Nephron progenitor cell (in vitro differentiated cells): ENCODE data around the gene CDC42EP1.
"Not testable (repeated sequence)": the region's sequence is repeated elsewhere in the genome, so short reads cannot be mapped to it uniquely, and the experiment has no call there.

Experiments
- DNase-seq: peaks from one replicate; pipeline ENCODE4 v3.0.0; 2021
- H3K27ac Mint-ChIP-seq: 2 replicates; pipeline ENCODE4 v1.8.0; 2021; ENCODE audit warnings: mild to moderate bottlenecking, moderate library complexity, mixed read lengths
- H3K27me3 Mint-ChIP-seq: 2 replicates; pipeline ENCODE4 v1.8.0; 2021; ENCODE audit warnings: mild to moderate bottlenecking, low read depth, mixed read lengths; ENCODE audit not compliant: poor library complexity
- H3K36me3 Mint-ChIP-seq: 2 replicates; pipeline ENCODE4 v1.8.0; 2021; ENCODE audit warnings: low read depth, mixed read lengths
- H3K4me1 Mint-ChIP-seq: 2 replicates; pipeline ENCODE4 v1.8.0; 2021; ENCODE audit warnings: mixed read lengths
- H3K4me3 Mint-ChIP-seq: 2 replicates; pipeline ENCODE4 v1.8.0; 2021; ENCODE audit warnings: mild to moderate bottlenecking, moderate library complexity, mixed read lengths
- H3K9me3 Mint-ChIP-seq: 2 replicates; pipeline ENCODE4 v1.8.0; 2021; ENCODE audit warnings: mild to moderate bottlenecking, moderate library complexity, mixed read lengths
- CTCF ChIP-seq: fragments of 200-600 bp; sonication (generic); IDR thresholded peaks from 2 replicates; pipeline ENCODE4 v1.5.0; 2021; ENCODE audit warnings: antibody characterized with exemption

Gene CDC42EP1

DNA sequence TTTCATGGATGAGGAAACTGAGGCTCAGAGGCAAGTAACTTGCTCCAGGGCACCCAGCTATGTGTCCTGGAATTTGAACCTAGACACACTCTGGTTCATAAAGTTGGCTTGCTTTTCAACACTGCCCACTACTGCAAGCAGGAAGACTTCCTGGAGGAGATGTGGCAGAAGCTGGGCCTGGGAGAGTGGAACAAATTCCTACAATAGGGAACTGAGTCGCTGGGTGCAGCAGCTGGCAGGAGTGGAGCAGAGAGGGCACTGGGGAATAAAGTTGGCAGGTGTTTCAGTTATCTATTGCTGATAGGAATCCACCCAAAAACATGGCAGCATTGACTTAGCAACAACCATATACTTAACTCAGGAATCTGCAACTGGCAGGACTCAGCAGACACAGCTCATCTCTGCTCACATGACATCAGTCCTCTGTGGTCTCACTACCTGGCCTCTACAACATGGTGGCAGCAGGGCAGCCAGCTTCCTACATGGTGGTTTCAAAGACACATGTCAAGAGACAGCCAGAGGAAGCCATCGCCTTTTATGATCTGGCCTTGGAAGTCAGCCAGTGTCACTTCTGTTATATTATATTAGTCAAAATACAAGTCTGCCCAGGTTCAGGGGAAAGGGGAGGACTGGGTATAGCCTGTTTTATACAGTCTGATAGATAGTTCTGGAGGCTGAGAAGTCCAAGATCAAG, 30.5 kb upstream of the CDC42EP1 start:
- H3K4me1 Mint-ChIP-seq, result peaks cover 5% of the 10 kb centered on the region
- no peak overlapping the region for H3K4me3 Mint-ChIP-seq
- DNase-seq, result no peak
- H3K27ac Mint-ChIP-seq, result no peak overlapping the region
- H3K27me3 Mint-ChIP-seq, result peaks cover 15% of the 10 kb centered on the region
- H3K36me3 Mint-ChIP-seq, result no peaks in the 10 kb centered on the region
- no peak for TF ChIP-seq CTCF
- H3K9me3 Mint-ChIP-seq, result no peaks in the 10 kb centered on the region

- Mint-ChIP-seq H3K27ac (no peak overlapping the region), H3K27me3 (peaks cover 22% of the 10 kb centered on the region)
Observed at GRCh38 chr22:37533995-37534394, 26.3 kb upstream of the CDC42EP1 start.

GRCh38 chr22:37534445-37534844, 25.8 kb upstream of the CDC42EP1 start:
- no peak overlapping the region for H3K27ac Mint-ChIP-seq
- no peak for DNase-seq

More at GRCh38 chr22:37533995-37534394, 26.3 kb upstream of the CDC42EP1 start:
- DNase-seq, result no peak
- Mint-ChIP-seq H3K9me3 (no peaks in the 10 kb centered on the region), H3K4me3 (no peak overlapping the region), H3K4me1 (peaks cover 10% of the 10 kb centered on the region), H3K36me3 (no peaks in the 10 kb centered on the region)
- no peak for TF ChIP-seq CTCF

DNA sequence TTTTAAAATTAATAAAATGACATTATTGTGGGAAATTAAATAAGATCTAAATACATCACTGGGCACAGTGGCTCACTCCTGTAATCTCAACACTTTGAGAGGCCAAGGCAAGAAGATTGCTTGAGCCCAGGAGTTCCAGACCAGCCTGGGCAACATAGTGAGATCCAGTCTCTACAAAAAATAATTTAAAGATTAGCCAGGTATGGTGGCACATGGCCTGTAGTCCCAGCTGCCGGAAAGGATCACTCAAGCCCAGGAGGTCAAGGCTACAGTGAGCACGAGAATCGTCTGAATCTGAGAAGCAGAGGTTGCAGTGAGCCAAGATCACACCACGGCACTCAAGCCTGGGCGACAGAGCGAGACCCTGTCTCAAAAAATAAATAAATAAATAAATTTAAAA, 25.1 kb upstream of the CDC42EP1 start:
- H3K9me3 Mint-ChIP-seq, result no peaks in the 10 kb centered on the region

More at GRCh38 chr22:37534445-37534844, 25.8 kb upstream of the CDC42EP1 start:
- Mint-ChIP-seq H3K4me3 (no peak overlapping the region), H3K4me1 (peaks cover 15% of the 10 kb centered on the region), H3K27me3 (peaks cover 24% of the 10 kb centered on the region), H3K9me3 (no peaks in the 10 kb centered on the region), H3K36me3 (no peaks in the 10 kb centered on the region)
- TF ChIP-seq CTCF, result no peak

GRCh38 chr22:37538590-37539357, 21.5 kb upstream of the CDC42EP1 start:
- peaks cover 50% of the 10 kb centered on the region for H3K4me1 Mint-ChIP-seq
- TF ChIP-seq CTCF, result peak; percentile 92
- no peaks in the 10 kb centered on the region for H3K9me3 Mint-ChIP-seq
- H3K4me3 Mint-ChIP-seq, result peak overlapping the region; percentile 58
- peak overlapping the region; percentile 68 for H3K27ac Mint-ChIP-seq
- DNase-seq, result peak; percentile 93
- H3K36me3 Mint-ChIP-seq, result no peaks in the 10 kb centered on the region
- H3K27me3 Mint-ChIP-seq, result peaks cover 21% of the 10 kb centered on the region

More for the DNA sequence above, 25.1 kb upstream of the CDC42EP1 start:
- H3K4me3 Mint-ChIP-seq, result no peak overlapping the region
- peaks cover 22% of the 10 kb centered on the region for H3K4me1 Mint-ChIP-seq
- peaks cover 20% of the 10 kb centered on the region for H3K27me3 Mint-ChIP-seq
- no peaks in the 10 kb centered on the region for H3K36me3 Mint-ChIP-seq
- TF ChIP-seq CTCF, result no peak
- no peak overlapping the region for H3K27ac Mint-ChIP-seq
- no peak for DNase-seq

DNA sequence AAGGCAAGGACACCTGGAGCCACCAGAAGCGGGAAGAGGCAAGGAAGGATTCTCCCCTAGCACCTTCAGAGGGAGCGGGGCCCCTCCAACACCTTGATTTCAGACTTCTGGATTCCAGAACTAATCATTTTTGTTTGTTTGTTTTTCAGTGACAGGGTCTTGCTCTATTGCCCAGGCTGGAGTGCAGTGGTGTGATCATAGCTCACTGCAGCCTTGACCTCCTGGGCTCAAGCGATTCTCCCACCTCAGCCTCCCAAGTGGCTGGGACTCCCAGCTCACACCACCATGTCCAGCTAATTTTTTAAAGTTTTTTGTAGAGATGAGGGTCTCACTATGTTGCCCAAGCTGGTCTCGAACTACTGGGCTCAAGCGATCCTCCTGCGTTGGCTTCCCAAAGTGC, 20.5 kb upstream of the CDC42EP1 start:
- H3K4me1 Mint-ChIP-seq, result peaks cover 53% of the 10 kb centered on the region
- DNase-seq, H3K27ac Mint-ChIP-seq, H3K9me3 Mint-ChIP-seq, H3K36me3 Mint-ChIP-seq, H3K4me3 Mint-ChIP-seq: not testable (repeated sequence)
- peaks cover 19% of the 10 kb centered on the region for H3K27me3 Mint-ChIP-seq

DNA sequence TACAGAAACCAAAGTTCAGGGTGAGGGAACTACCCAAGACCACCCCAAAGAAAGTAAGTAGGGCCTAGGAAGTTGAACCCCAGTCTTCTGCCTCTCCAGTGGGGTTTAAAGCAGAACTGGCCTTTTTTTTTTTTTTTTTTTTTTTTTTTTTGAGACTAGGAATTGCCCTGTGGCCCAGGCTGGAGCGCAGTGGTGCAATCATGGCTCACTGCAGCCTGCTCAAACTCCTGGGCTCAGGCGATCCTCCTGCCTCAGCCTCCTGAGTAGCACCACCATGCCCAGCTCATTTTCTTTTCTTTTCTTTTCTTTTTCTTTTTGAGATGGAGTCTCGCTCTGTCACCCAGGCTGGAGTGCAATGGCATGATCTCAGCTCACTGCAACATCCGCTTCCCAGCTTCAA, 17.9 kb upstream of the CDC42EP1 start:
- H3K36me3 Mint-ChIP-seq, DNase-seq, H3K9me3 Mint-ChIP-seq, H3K4me3 Mint-ChIP-seq, H3K27ac Mint-ChIP-seq: not testable (repeated sequence)
- peaks cover 15% of the 10 kb centered on the region for H3K27me3 Mint-ChIP-seq
- peaks cover 78% of the 10 kb centered on the region for H3K4me1 Mint-ChIP-seq
